SK-N-SH (cell line): ENCODE data around the gene RBCK1. TPM values are rescaled to one million over a fixed set of nuclear protein-coding genes. Genes with fewer than 3 reads are reported as not detected.

Experiments used
- CTCF ChIA-PET: fragments of 300-600, 350-600 bp; formaldehyde crosslinking; extraction: SDS; loops from one replicate; lab custom pipeline; 2021; lab: Yijun Ruan, JAX
- POLR2A ChIA-PET: fragments of 350-600 bp; sonication (Branson Sonifier 250); formaldehyde crosslinking; extraction: SDS; loops from one replicate; lab custom pipeline; 2020; ENCODE audit warnings: antibody characterized with exemption, inconsistent platforms; lab: Yijun Ruan, JAX
- DNase-seq: peaks from one replicate; pipeline ENCODE4 v3.0.0; 2012
- H2AFZ ChIP-seq: fragments of 200-600 bp; sonication (generic); 2 replicates; pipeline ENCODE4 v1.8.1; 2016; ENCODE audit warnings: antibody characterized with exemption, mild to moderate bottlenecking, low read depth
- H3F3A ChIP-seq: fragments of 200-600 bp; sonication (generic); replicated peaks from 2 replicates; pipeline ENCODE3; 2016; ENCODE audit warnings: antibody characterized with exemption, mild to moderate bottlenecking; ENCODE audit not compliant: insufficient read depth
- H3K27ac ChIP-seq, 2 experiments: fragments of 200-500 bp in 1 of 2; fragments of 200-600 bp in 1 of 2; sonication (Bioruptor generic) in 1 of 2; sonication (generic), shearing (Covaris generic) in 1 of 2; 2 replicates each; pipeline versions ENCODE4 v1.5.1 to v1.6.1; 2014 to 2016; ENCODE audit warnings: low read depth in 2 of 2, inconsistent platforms in 1 of 2, low read length in 1 of 2, mild to moderate bottlenecking in 1 of 2, mixed read lengths in 1 of 2
- H3K27me3 ChIP-seq: fragments of 200-600 bp; sonication (generic), shearing (Covaris generic); 2 replicates; pipeline ENCODE4 v1.6.1; 2016; ENCODE audit warnings: mixed run types; ENCODE audit not compliant: insufficient read depth
- H3K36me3 ChIP-seq, 2 experiments: fragments of 200-500 bp in 1 of 2; fragments of 200-600 bp in 1 of 2; sonication (Bioruptor generic) in 1 of 2; sonication (generic) in 1 of 2; replicated peaks in 1 of 2; 2 replicates each; pipeline versions ENCODE3 to v1.5.1; 2014 to 2016; ENCODE audit warnings: low read length in 1 of 2, mild to moderate bottlenecking in 1 of 2; ENCODE audit not compliant: insufficient read depth in 2 of 2, control insufficient read depth in 1 of 2
- H3K4me1 ChIP-seq, 2 experiments: fragments of 200-500 bp in 1 of 2; fragments of 200-600 bp in 1 of 2; sonication (Bioruptor generic) in 1 of 2; sonication (generic), shearing (Covaris generic) in 1 of 2; 2 replicates each; pipeline versions ENCODE4 v1.5.1 to v1.6.1; 2014 to 2016; ENCODE audit warnings: low read depth in 1 of 2, low read length in 1 of 2, mixed run types in 1 of 2; ENCODE audit not compliant: insufficient read depth in 2 of 2, control insufficient read depth in 1 of 2
- H3K4me2 ChIP-seq: fragments of 200-600 bp; sonication (generic), shearing (Covaris generic); 2 replicates; pipeline ENCODE4 v1.6.1; 2017; ENCODE audit warnings: mixed run types
- H3K4me3 ChIP-seq, 2 experiments: fragments of 200-500 bp in 1 of 2; fragments of 200-600 bp in 1 of 2; sonication (Bioruptor generic) in 1 of 2; sonication (generic), shearing (Covaris generic) in 1 of 2; 2 replicates each; pipeline versions ENCODE4 v1.5.1 to v1.8.1; 2014 to 2016; ENCODE audit warnings: low read depth in 2 of 2, inconsistent platforms in 1 of 2, low read length in 1 of 2, mild to moderate bottlenecking in 1 of 2, mixed read lengths in 1 of 2, moderate library complexity in 1 of 2
- H3K79me2 ChIP-seq: fragments of 200-600 bp; sonication (generic); 2 replicates; pipeline ENCODE4 v1.8.1; 2017; ENCODE audit warnings: mild to moderate bottlenecking; ENCODE audit not compliant: insufficient read depth
- H3K9ac ChIP-seq: fragments of 200-600 bp; sonication (generic); 2 replicates; pipeline ENCODE4 v1.6.1; 2017; ENCODE audit warnings: mixed run types
- H3K9me2 ChIP-seq: fragments of 200-600 bp; sonication (generic); 2 replicates; pipeline ENCODE4 v1.6.1; 2017; ENCODE audit warnings: mixed run types
- H3K9me3 ChIP-seq: fragments of 200-600 bp; sonication (generic); 2 replicates; pipeline ENCODE4 v1.6.1; 2017; ENCODE audit warnings: mixed run types, mild to moderate bottlenecking, moderate library complexity
- H4K20me1 ChIP-seq: fragments of 200-600 bp; sonication (generic); 2 replicates; pipeline ENCODE4 v1.6.1; 2017; ENCODE audit warnings: mild to moderate bottlenecking, mixed run types; ENCODE audit not compliant: insufficient read depth
- CHD2 ChIP-seq: fragments of 150-350 bp; IDR thresholded peaks from 2 replicates; pipeline ENCODE4 v1.6.1; 2018; ENCODE audit warnings: low read length; ENCODE audit not compliant: partially characterized antibody
- ELF1 ChIP-seq: IDR thresholded peaks from 2 replicates; pipeline ENCODE4 v1.4.0; 2012
- FOSL2 ChIP-seq: IDR thresholded peaks from 2 replicates; pipeline ENCODE4 v1.4.0; 2012; ENCODE audit warnings: low read depth, mild to moderate bottlenecking, moderate library complexity, borderline replicate concordance
- FOXJ3 ChIP-seq: sonication (generic); formaldehyde crosslinking; IDR thresholded peaks from 2 replicates; pipeline ENCODE4 v1.5.1; 2020; ENCODE audit warnings: mild to moderate bottlenecking, missing genetic modification reagents
- FOXM1 ChIP-seq: IDR thresholded peaks from 2 replicates; pipeline ENCODE4 v1.4.0; 2012; ENCODE audit warnings: low read depth, mild to moderate bottlenecking
- GABPA ChIP-seq: IDR thresholded peaks from 2 replicates; pipeline ENCODE4 v1.4.0; 2012; ENCODE audit warnings: low read depth, mild to moderate bottlenecking
- GATA2 ChIP-seq: sonication (generic); formaldehyde crosslinking; IDR thresholded peaks from 2 replicates; pipeline ENCODE4 v1.5.0; 2020; ENCODE audit warnings: mild to moderate bottlenecking, missing genetic modification reagents
- IRF3 ChIP-seq: fragments of 150-350 bp; IDR thresholded peaks from 2 replicates; pipeline ENCODE4 v1.6.1; 2016; ENCODE audit warnings: mild to moderate bottlenecking, low read depth, low read length
- JUND ChIP-seq: IDR thresholded peaks from 2 replicates; pipeline ENCODE4 v1.4.0; 2012
- MXI1 ChIP-seq: IDR thresholded peaks from 2 replicates; pipeline ENCODE4 v1.6.1; 2012; ENCODE audit warnings: mild to moderate bottlenecking, low read depth, low read length, improper control_type of control experiment
- NFIC ChIP-seq: IDR thresholded peaks from 2 replicates; pipeline ENCODE4 v1.4.0; 2012; ENCODE audit warnings: borderline replicate concordance
- NRF1 ChIP-seq: IDR thresholded peaks from 2 replicates; pipeline ENCODE4 v1.6.1; 2012; ENCODE audit warnings: low read depth, mild to moderate bottlenecking, low read length
- POLR2AphosphoS5 ChIP-seq: IDR thresholded peaks from 2 replicates; pipeline ENCODE4 v1.6.1; 2012; ENCODE audit warnings: low read depth, low read length
- REST ChIP-seq: IDR thresholded peaks from 2 replicates; pipeline ENCODE4 v1.6.1; 2012; ENCODE audit warnings: mild to moderate bottlenecking, low read depth, low read length, moderate library complexity
- RFX5 ChIP-seq: IDR thresholded peaks from 2 replicates; pipeline ENCODE4 v1.6.1; 2012; ENCODE audit warnings: mild to moderate bottlenecking, improper control_type of control experiment, low read length
- RXRA ChIP-seq: IDR thresholded peaks from 2 replicates; pipeline ENCODE4 v1.4.0; 2012; ENCODE audit warnings: low read depth, mild to moderate bottlenecking, borderline replicate concordance
- SIN3A ChIP-seq: IDR thresholded peaks from 2 replicates; pipeline ENCODE4 v1.6.1; 2012; ENCODE audit warnings: low read depth, mild to moderate bottlenecking, low read length, moderate library complexity, borderline replicate concordance
- TAF1 ChIP-seq: IDR thresholded peaks from 2 replicates; pipeline ENCODE4 v1.6.1; 2012; ENCODE audit warnings: low read depth, mild to moderate bottlenecking, low read length, moderate library complexity, borderline replicate concordance
- TCF12 ChIP-seq: IDR thresholded peaks from 2 replicates; pipeline ENCODE4 v1.4.0; 2012
- TEAD4 ChIP-seq: IDR thresholded peaks from 2 replicates; pipeline ENCODE4 v1.4.0; 2012; ENCODE audit warnings: mild to moderate bottlenecking, borderline replicate concordance; ENCODE audit not compliant: insufficient read depth
- YY1 ChIP-seq: IDR thresholded peaks from 2 replicates; pipeline ENCODE4 v1.4.0; 2012; ENCODE audit warnings: low read depth, mild to moderate bottlenecking
- WGBS: methylation state at CpG from one replicate; pipeline ENCODE4 v1.1.6; 2017; ENCODE audit warnings: low lambda C conversion rate; 5-methylcytosine and 5-hydroxymethylcytosine counted together
- polyA plus RNA-seq, 3 experiments: library from polyadenylated mRNA; depleted of rRNA; stranded (reverse); fragments of >200 nt; gene quantifications; 2 replicates each; pipeline ENCODE4 v1.2.3, GENCODE V29; 2012
- TF ChIP-seq, protein P1 (sequence below): IDR thresholded peaks from 2 replicates; pipeline ENCODE4; 2012

Gene RBCK1
- polyA plus RNA-seq, 1 of the 3 experiments (the other 2 are of a cell fraction): 105 TPM

DNA sequence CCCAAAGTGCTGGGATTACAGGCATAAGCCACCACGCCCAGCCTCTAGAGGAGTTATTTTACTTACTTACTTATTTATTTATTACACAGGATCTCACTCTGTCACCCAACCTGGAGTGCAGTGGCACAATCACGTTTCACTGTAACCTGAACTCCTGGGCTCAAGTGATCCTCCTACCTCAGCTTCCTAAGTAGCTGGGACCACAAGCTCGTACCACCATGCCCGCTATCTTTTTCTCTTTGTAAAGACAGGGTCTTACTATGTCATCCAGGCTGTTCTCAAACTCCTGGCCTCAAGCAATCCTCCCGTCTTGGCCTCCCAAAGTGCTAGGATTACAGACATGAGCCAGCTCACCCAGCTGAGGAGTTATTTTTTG lies 29.1 kb upstream of the RBCK1 start:
- no peak for DNase-seq
- H2AFZ ChIP-seq: no peak overlapping the region
- H3K4me2 ChIP-seq: no peak overlapping the region
- H3K27ac ChIP-seq: no peak overlapping the region
- no peak overlapping the region for H3K4me3 ChIP-seq
- H3K4me1 ChIP-seq: peaks cover 0 to 7% of the 10 kb centered on the region in 2 experiments; a peak in 1 of 4 replicates
- no peaks in the 10 kb centered on the region for H3K9me2 ChIP-seq
- H4K20me1 ChIP-seq: peaks cover 18% of the 10 kb centered on the region
- WGBS: 91% methylated on average over 5 of the region's 5 CpGs
- CTCF ChIA-PET: interaction anchor here (2.2 kb wide), 1 partner anchor 25 kb away, joined by 12 read pairs; no protein-coding TSS in a partner anchor
- peaks cover 6% of the 10 kb centered on the region for H3K79me2 ChIP-seq
- POLR2A ChIA-PET: interaction anchor here (3.1 kb wide), 1 partner anchor 28 kb away, joined by 15 read pairs; no protein-coding TSS in a partner anchor
- TF ChIP-seq TEAD4 (no peak), YY1 (no peak), FOXM1 (no peak), NFIC (no peak), CHD2 (no peak), TAF1 (no peak), GABPA (no peak)
- no peaks in the 10 kb centered on the region for H3K9me3 ChIP-seq
- H3K9ac ChIP-seq: no peak overlapping the region
- no peaks in the 10 kb centered on the region for H3K27me3 ChIP-seq
- no peaks in the 10 kb centered on the region for H3F3A ChIP-seq
- H3K36me3 ChIP-seq: peaks cover 0 to under 1% of the 10 kb centered on the region in 2 experiments

DNA sequence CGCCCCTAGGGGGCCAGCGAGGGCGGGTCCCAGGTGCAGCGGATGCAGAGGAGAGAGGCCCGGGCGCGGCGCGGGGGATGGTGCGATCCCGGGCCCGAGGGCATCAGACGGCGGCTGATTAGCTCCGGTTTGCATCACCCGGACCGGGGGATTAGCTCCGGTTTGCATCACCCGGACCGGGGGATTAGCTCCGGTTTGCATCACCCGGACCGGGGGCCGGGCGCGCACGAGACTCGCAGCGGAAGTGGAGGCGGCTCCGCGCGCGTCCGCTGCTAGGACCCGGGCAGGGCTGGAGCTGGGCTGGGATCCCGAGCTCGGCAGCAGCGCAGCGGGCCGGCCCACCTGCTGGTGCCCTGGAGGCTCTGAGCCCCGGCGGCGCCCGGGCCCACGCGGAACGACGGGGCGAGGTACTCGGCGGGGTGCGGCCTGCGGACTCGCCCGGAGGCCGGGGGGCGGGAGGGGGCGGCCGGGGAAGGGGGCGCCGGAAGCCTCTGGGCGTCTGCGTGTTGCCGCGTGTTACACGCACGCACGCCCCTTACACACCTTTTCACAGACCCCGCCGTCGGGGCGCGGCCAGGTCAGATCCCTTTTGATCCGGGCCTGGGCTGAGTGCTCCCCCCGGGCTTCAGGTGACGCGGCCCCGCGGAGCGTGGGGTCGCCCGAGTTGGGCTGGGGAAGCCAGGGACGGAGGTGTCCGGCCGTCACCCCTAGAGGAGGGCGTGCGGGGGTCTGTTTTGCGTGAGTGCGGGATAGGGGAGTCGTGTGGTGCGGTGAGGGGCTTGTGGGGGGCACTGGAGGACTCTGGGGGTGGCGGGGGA lies 27.1 kb upstream of the RBCK1 start:
- peaks cover 16% of the 10 kb centered on the region for H3K79me2 ChIP-seq
- H3K9me2 ChIP-seq: no peaks in the 10 kb centered on the region
- H3F3A ChIP-seq: no peaks in the 10 kb centered on the region
- ChIA-PET POLR2A (interaction anchor here (0.6 to 3.1 kb wide), 11 partner anchors 9 to 593 kb away, joined by 3 to 15 read pairs (median 4); partner anchors contain the start of gene NRSN2), CTCF (interaction anchor here (0.6 to 3.1 kb wide), 5 partner anchors 12 to 56 kb away, joined by 3 to 12 read pairs (median 5); partner anchors contain the start of genes RBCK1 and SOX12)
- H3K4me3 ChIP-seq: peak overlapping the region; percentile 73 to 79
- peak overlapping the region; percentile 77 for H3K9ac ChIP-seq
- peaks cover 2 to 3% of the 10 kb centered on the region in 2 experiments for H3K36me3 ChIP-seq
- H3K4me2 ChIP-seq: peak overlapping the region; percentile 84
- no peaks in the 10 kb centered on the region for H3K27me3 ChIP-seq
- peaks cover 0 to 7% of the 10 kb centered on the region in 2 experiments; a peak in 1 of 4 replicates for H3K4me1 ChIP-seq
- DNase-seq: peak; percentile 87
- WGBS: 0% methylated on average over 6 of the region's 93 CpGs
- peak overlapping the region; percentile 86; the same call in 1 of the 2 replicates for H2AFZ ChIP-seq
- H3K27ac ChIP-seq: peak overlapping the region; percentile 18 to 74
- H4K20me1 ChIP-seq: peaks cover 21% of the 10 kb centered on the region
- H3K9me3 ChIP-seq: no peaks in the 10 kb centered on the region
- peak; percentile 41; the same call in 1 of the 2 replicates for TF ChIP-seq MXI1
- TF ChIP-seq ELF1: no peak
- TF ChIP-seq TCF12: peak; percentile 11; the same call in 1 of the 2 replicates
- TF ChIP-seq, protein P1, sequence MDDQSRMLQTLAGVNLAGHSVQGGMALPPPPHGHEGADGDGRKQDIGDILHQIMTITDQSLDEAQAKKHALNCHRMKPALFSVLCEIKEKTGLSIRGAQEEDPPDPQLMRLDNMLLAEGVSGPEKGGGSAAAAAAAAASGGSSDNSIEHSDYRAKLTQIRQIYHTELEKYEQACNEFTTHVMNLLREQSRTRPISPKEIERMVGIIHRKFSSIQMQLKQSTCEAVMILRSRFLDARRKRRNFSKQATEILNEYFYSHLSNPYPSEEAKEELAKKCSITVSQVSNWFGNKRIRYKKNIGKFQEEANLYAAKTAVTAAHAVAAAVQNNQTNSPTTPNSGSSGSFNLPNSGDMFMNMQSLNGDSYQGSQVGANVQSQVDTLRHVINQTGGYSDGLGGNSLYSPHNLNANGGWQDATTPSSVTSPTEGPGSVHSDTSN: no peak
- no peak for TF ChIP-seq CHD2
- no peak for TF ChIP-seq IRF3
- TF ChIP-seq REST: no peak
- no peak for TF ChIP-seq GATA2
- TF ChIP-seq POLR2AphosphoS5: no peak
- no peak for TF ChIP-seq RFX5
- TF ChIP-seq SIN3A: 0 out of 2 replicates have a peak, but pooled peaks have one; percentile 38
- no peak for TF ChIP-seq JUND
- TF ChIP-seq FOXJ3: no peak
- TF ChIP-seq NRF1: no peak
- no peak for TF ChIP-seq RXRA
- peak; percentile 70 for TF ChIP-seq GABPA
- no peak for TF ChIP-seq FOSL2
